Kidney (tissue), 14 donors: ENCODE data around the gene BEAN1. TPM values are rescaled to one million over a fixed set of nuclear protein-coding genes. Genes with fewer than 3 reads are reported as not detected.

Experiments
- DNase-seq, 5 donors: peaks; one replicate each; pipeline ENCODE4 v3.0.0-alpha.2; 2013 to 2020
- FAIRE-seq: peaks from 2 replicates; lab custom pipeline; 2012; peaks lifted over from hg19 to GRCh38; lab: Jason Lieb, UNC
- H3K27ac ChIP-seq, 2 donors: one replicate each; pipeline ENCODE4 v1.7.0; 2013; ENCODE audit warnings: low read depth in 2 of 2, low read length in 2 of 2, inconsistent platforms in 1 of 2
- H3K27me3 ChIP-seq: one replicate; pipeline ENCODE4 v1.7.1; 2013; ENCODE audit warnings: low read length, inconsistent platforms; ENCODE audit not compliant: control insufficient read depth, insufficient read depth
- H3K36me3 ChIP-seq, 3 donors: one replicate each; pipeline versions ENCODE4 v1.7.0 to v1.7.1; 2013; ENCODE audit warnings: low read length in 3 of 3, control low read depth in 1 of 3, inconsistent platforms in 1 of 3; ENCODE audit not compliant: insufficient read depth in 3 of 3, control insufficient read depth in 2 of 3
- H3K4me1 ChIP-seq, 3 donors: one replicate each; pipeline versions ENCODE4 v1.7.0 to v1.7.1; 2013; ENCODE audit warnings: low read length in 3 of 3, inconsistent platforms in 1 of 3, low read depth in 1 of 3; ENCODE audit not compliant: control insufficient read depth in 2 of 3, insufficient read depth in 2 of 3
- H3K4me3 ChIP-seq, 3 donors: one replicate each; pipeline versions ENCODE4 v1.7.0 to v1.8.1; 2013; ENCODE audit warnings: low read length in 3 of 3, control low read depth in 1 of 3, inconsistent platforms in 1 of 3
- H3K9ac ChIP-seq, 3 donors: one replicate each; pipeline versions ENCODE4 v1.7.0 to v1.7.1; 2013; ENCODE audit warnings: low read length in 3 of 3, control low read depth in 1 of 3, inconsistent platforms in 1 of 3
- H3K9me3 ChIP-seq, 3 donors: one replicate each; pipeline versions ENCODE4 v1.7.0 to v1.7.1; 2013; ENCODE audit warnings: low read length in 3 of 3, control low read depth in 1 of 3, inconsistent platforms in 1 of 3; ENCODE audit not compliant: control insufficient read depth in 2 of 3, insufficient read depth in 1 of 3
- CTCF ChIP-seq: IDR thresholded peaks from 3 replicates; pipeline ENCODE4 v1.5.1; 2012; ENCODE audit warnings: mild to moderate bottlenecking, moderate library complexity, borderline replicate concordance; ENCODE audit not compliant: insufficient read depth; ENCODE audit errors: extremely low read depth
- intact Hi-C: fragments of 100-400 bp; cut with DNase I; formaldehyde crosslinking; loops from one replicate; pipeline ENCODE4 v1.11.1; 2022
- polyA plus RNA-seq: library from polyadenylated mRNA; stranded (reverse); fragments of 350-450 nt; fragmentation: Illumina TruSeq; extraction: RNeasy Lipid Tissue Mini Kit (QIAGEN cat#74804); gene quantifications from one replicate; pipeline ENCODE4 v1.2.3, GENCODE V29; 2014; ENCODE audit warnings: low read depth, low replicate concordance; ENCODE audit not compliant: insufficient read depth
- total RNA-seq: library from RNA; stranded (reverse); fragmentation: NEBNext Ultra II Directional; extraction: Animal tissue kit (Norgen Biotek cat#: 25700); gene quantifications from one replicate; pipeline ENCODE4 v1.2.1, GENCODE V29; 2021
- donor health status: control.
- donor health status: control.
- donor health status: control.
- donor health status: control.
- donor health status: control.
- donor health status: DM: yes; HTN: yes; CAD: no.
- donor health status: Normal renal cell carcinoma (clear cell type).

Gene BEAN1
- total and polyA plus RNA-seq, 2 donors from 2014 or later: 0.47 to 2.4 TPM

DNA sequence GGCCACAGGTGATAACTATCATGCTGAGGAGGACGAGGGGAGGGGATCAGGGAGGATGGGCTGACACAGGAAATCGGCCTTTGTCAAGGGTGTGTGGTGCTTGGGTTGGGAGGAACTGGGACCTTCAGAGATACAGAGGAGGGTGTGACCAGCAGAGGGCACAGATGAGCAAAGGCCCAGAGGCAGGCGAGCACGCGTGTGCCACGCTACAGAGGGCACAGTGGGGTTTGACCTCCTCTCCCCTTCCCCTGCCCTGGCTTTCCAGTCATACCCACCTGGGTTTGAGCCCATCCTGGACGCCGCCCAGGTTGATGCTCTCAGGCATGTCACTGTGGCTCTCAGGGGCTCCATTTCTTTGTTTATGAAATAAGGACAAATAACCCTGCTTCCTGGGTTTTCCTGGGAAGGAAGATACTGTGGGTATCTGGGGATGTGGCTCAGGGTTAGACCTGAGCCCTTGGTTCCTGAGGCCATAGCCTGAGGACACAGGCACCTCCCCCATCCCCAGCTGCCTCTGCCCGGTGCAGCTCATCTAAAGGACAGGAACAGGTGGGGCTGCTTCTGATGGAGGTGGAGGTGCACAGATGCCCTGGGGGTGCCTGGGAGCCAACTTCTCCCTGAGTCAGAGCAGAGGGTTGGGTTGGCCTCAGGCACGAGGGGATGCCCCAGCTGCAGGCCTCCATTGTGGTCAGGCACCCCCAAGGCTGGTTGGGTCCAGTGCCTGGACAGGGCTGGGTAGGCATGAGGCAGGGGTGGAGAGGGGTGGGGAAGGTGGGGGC is 51.8 kb downstream of the BEAN1 start:
- Histone ChIP-seq H3K4me1 (peaks cover 0 to 2% (median 0%) of the 10 kb centered on the region in 3 donors), H3K36me3 (no peaks in the 10 kb centered on the region), H3K9ac (no peak overlapping the region), H3K27me3 (no peaks in the 10 kb centered on the region), H3K9me3 (no peaks in the 10 kb centered on the region), H3K27ac (no peak overlapping the region), H3K4me3 (no peak overlapping the region)
- intact Hi-C loops: no loop called here
- FAIRE-seq: no peak
- DNase-seq: peak in 4 of 5 donors; percentile 21 to 84 (median 40)
- TF ChIP-seq CTCF: peak; percentile 73

DNA sequence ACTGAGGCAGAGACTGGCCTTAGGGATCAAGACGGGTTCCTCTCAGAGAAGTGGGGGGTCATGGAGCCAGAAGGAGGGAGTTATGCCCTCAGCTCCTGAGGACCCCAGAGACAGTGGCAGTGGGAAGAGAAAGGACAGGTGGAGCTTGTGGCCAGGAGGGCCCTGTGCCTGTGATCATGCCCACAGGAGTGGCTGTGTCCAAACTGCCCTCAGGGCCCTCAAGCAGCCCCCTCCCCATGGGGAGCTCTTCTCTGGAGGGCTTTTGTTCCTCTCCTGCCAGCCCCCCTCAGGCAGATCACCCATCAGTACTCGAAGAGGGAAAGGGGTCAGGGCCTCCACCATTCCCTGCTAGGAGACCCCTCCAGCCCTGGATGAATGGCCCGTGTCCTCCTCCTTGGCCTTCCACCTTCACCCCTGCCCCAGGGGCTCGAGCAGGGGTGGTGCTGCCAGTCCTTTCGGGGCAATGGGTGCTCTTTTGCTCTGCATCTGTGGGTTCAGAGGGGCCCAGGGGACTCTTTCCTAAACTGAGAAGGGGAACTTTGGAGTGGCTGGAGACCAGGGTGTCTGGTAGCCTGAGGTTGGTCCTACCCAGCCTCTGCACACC is 52.7 kb downstream of the BEAN1 start:
- DNase-seq (peak in 1 of 5 donors; percentile 34), FAIRE-seq (no peak)
- Histone ChIP-seq H3K36me3 (no peaks in the 10 kb centered on the region), H3K4me3 (no peak overlapping the region), H3K27ac (no peak overlapping the region), H3K27me3 (no peaks in the 10 kb centered on the region), H3K9ac (no peak overlapping the region), H3K9me3 (no peaks in the 10 kb centered on the region), H3K4me1 (peaks cover 0 to 2% (median 0%) of the 10 kb centered on the region in 3 donors)
- TF ChIP-seq CTCF: no peak
- intact Hi-C loops: no loop called here

- no peak for FAIRE-seq
- H3K36me3 ChIP-seq: no peaks in the 10 kb centered on the region
- no peak overlapping the region for H3K9ac ChIP-seq
- peaks cover 0 to 2% (median 0%) of the 10 kb centered on the region in 3 donors for H3K4me1 ChIP-seq
- intact Hi-C loops: no loop called here
- peak in 3 of 5 donors; percentile 36 to 49 (median 40) for DNase-seq
- H3K27ac ChIP-seq: no peak overlapping the region
- no peak for TF ChIP-seq CTCF
- H3K27me3 ChIP-seq: no peaks in the 10 kb centered on the region
- H3K9me3 ChIP-seq: no peaks in the 10 kb centered on the region
- H3K4me3 ChIP-seq: no peak overlapping the region
These were observed 53.4 kb downstream of the BEAN1 start for GRCh38 chr16:66480265-66481080.
